ENCODE results near the gene NELL1. TPM values are rescaled to one million over a fixed set of nuclear protein-coding genes. Genes with fewer than 3 reads are reported as not detected.

The NELL1 gene
- total RNA-seq, 4 donors from 2014 or later, result 0.27 TPM; not detected in 3

GRCh38 chr11:20912065-20912821 lies 242.9 kb downstream of the NELL1 start:
- Histone ChIP-seq H3K27me3 (no peaks in the 10 kb centered on the region), H3K9me3 (no peaks in the 10 kb centered on the region), H3K4me3 (no peak overlapping the region), H3K36me3 (no peaks in the 10 kb centered on the region), H3K4me1 (no peaks in the 10 kb centered on the region), H3K27ac (no peak overlapping the region)
- WGBS, 2 donors (ENCODE audit: low coverage in 1 of 2), result 11 to 27% methylated on average over 1 to 2 of the region's 2 CpGs
- DNase-seq, result no peak
- intact Hi-C loops (cut with DNase I; ENCODE audit: low total_unique reads), result no loop called here
- in situ Hi-C loops (cut with MboI; ENCODE audit: low pct_ligation_motif_present in 1 of 4, low pct_unique_long_range_greater_than_20kb in 1 of 4, low sequenced_read_pairs in 3 of 4), result no loop called here
- TF ChIP-seq, protein P1, sequence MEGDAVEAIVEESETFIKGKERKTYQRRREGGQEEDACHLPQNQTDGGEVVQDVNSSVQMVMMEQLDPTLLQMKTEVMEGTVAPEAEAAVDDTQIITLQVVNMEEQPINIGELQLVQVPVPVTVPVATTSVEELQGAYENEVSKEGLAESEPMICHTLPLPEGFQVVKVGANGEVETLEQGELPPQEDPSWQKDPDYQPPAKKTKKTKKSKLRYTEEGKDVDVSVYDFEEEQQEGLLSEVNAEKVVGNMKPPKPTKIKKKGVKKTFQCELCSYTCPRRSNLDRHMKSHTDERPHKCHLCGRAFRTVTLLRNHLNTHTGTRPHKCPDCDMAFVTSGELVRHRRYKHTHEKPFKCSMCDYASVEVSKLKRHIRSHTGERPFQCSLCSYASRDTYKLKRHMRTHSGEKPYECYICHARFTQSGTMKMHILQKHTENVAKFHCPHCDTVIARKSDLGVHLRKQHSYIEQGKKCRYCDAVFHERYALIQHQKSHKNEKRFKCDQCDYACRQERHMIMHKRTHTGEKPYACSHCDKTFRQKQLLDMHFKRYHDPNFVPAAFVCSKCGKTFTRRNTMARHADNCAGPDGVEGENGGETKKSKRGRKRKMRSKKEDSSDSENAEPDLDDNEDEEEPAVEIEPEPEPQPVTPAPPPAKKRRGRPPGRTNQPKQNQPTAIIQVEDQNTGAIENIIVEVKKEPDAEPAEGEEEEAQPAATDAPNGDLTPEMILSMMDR (IDR thresholded peaks at IDR 0.05), result no peak
- no peak for TF ChIP-seq EP300 (IDR thresholded peaks at IDR 0.05; ENCODE audit: low read depth)

- no peaks in the 10 kb centered on the region for H3K4me1 ChIP-seq
- WGBS, 2 donors (ENCODE audit: low coverage in 1 of 2), result 21 to 36% methylated on average over 4 of the region's 4 CpGs
- H3K27me3 ChIP-seq, result no peaks in the 10 kb centered on the region
- DNase-seq, result no peak
- no peak overlapping the region for H3K4me3 ChIP-seq
- TF ChIP-seq POLR2AphosphoS5 (IDR thresholded peaks at IDR 0.05), result no peak
- no peak for TF ChIP-seq EP300 (IDR thresholded peaks at IDR 0.05; ENCODE audit: low read depth)
- TF ChIP-seq, protein P1 (IDR thresholded peaks at IDR 0.05), result no peak
- H3K27ac ChIP-seq, result no peak overlapping the region
- in situ Hi-C loops (cut with MboI; ENCODE audit: low pct_ligation_motif_present in 1 of 4, low pct_unique_long_range_greater_than_20kb in 1 of 4, low sequenced_read_pairs in 3 of 4), result no loop called here
- H3K36me3 ChIP-seq, result no peaks in the 10 kb centered on the region
- H3K9me3 ChIP-seq, result no peaks in the 10 kb centered on the region
- intact Hi-C loops (cut with DNase I; ENCODE audit: low total_unique reads), result no loop called here
Observed at GRCh38 chr11:20912922-20913512, 243.6 kb downstream of the NELL1 start.

DNA sequence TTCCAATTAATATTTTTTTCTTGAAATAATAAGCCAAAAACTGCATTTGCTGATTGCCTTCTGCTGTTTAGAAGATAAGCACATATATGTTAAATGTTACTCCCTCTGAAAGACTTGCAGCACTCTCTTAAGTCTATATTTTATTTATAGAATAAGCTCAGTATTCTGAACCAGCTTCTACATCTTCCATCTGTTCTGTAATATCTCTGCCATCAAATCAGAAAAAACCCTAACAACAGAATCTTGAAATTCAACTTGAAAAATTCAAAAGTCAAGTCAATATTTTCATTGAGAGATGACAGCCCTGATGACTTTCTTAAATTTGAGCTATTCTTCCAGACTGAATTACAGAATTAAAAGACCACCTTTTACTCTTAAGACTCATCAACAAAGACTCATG lies 247.9 kb downstream of the NELL1 start:
- Histone ChIP-seq H3K27me3 (no peaks in the 10 kb centered on the region), H3K4me3 (no peak overlapping the region), H3K4me1 (no peaks in the 10 kb centered on the region), H3K36me3 (no peaks in the 10 kb centered on the region), H3K9me3 (no peaks in the 10 kb centered on the region), H3K27ac (no peak overlapping the region)
- in situ Hi-C loops (cut with MboI; ENCODE audit: low pct_ligation_motif_present in 1 of 4, low pct_unique_long_range_greater_than_20kb in 1 of 4, low sequenced_read_pairs in 3 of 4), result no loop called here
- no peak for DNase-seq
- TF ChIP-seq POLR2AphosphoS5 (IDR thresholded peaks at IDR 0.05) (no peak), POLR2A (IDR thresholded peaks at IDR 0.05) (no peak), EP300 (IDR thresholded peaks at IDR 0.05; ENCODE audit: low read depth) (no peak)
- TF ChIP-seq, protein P1 (IDR thresholded peaks at IDR 0.05), result no peak
- intact Hi-C loops (cut with DNase I; ENCODE audit: low total_unique reads), result no loop called here

DNA sequence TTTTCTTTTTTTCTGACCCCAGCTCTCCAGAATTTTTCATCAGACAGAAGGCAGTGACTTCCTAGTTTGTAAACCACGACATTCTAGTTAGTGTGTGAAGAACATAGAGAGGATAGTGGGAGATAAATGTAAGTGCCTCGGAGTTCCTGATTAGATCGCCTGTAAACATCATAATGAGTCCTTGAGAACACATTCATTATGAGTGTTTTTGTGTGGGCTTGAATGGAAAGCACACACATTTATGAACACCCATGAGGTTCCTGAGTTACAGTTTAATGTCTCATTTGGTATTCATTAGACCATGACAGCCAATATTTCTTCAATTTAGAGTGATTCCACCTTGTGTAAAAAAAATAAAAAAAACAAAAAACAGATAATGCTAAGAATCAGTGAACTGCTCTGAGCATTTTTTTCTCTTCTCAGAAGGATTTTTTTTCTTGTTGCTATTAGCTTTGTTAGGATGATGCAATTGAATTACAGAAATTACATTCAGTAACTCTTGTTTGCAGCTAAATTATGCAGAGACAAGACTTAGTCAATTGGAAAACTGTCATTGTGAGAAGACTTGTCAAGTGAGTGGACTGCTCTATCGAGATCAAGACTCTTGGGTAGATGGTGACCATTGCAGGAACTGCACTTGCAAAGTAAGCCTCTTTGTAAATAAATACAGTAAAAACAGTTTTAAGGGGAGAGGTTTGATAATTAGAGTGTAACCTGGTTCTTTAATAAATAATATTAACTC lies 257.6 kb downstream of the NELL1 start:
- Histone ChIP-seq H3K9me3 (no peaks in the 10 kb centered on the region), H3K36me3 (no peaks in the 10 kb centered on the region), H3K4me1 (no peaks in the 10 kb centered on the region), H3K27ac (no peak overlapping the region), H3K4me3 (no peak overlapping the region), H3K27me3 (no peaks in the 10 kb centered on the region)
- TF ChIP-seq POLR2AphosphoS5 (IDR thresholded peaks at IDR 0.05) (no peak), EP300 (IDR thresholded peaks at IDR 0.05; ENCODE audit: low read depth) (no peak), POLR2A (IDR thresholded peaks at IDR 0.05) (no peak)
- TF ChIP-seq, protein P1 (IDR thresholded peaks at IDR 0.05), result no peak
- intact Hi-C loops (cut with DNase I; ENCODE audit: low total_unique reads), result no loop called here
- in situ Hi-C loops (cut with MboI; ENCODE audit: low pct_ligation_motif_present in 1 of 4, low pct_unique_long_range_greater_than_20kb in 1 of 4, low sequenced_read_pairs in 3 of 4), result no loop called here
- DNase-seq, result no peak
- 54 to 63% methylated on average over 2 to 4 of the region's 4 CpGs for WGBS, 2 donors (ENCODE audit: low coverage in 1 of 2)

Data from transverse colon (tissue), 4 donors.